Trophoblast cell (in vitro differentiated cells and primary cell): Measurements from ENCODE around the gene CCDC146.
"Not testable (repeated sequence)": the region's sequence is repeated elsewhere in the genome, so short reads cannot be mapped to it uniquely, and the experiment has no call there.

Experiments used
- DNase-seq, 2 donors: peaks; one replicate each; pipeline ENCODE4 v3.0.0-alpha.2; 2016
- H2AFZ ChIP-seq: 2 replicates; pipeline ENCODE4 v1.6.1; 2013; ENCODE audit warnings: low read length, moderate library complexity, mild to moderate bottlenecking; ENCODE audit not compliant: insufficient read depth, poor library complexity
- H2AK5ac ChIP-seq: 2 replicates; pipeline ENCODE4 v1.6.1; 2013; ENCODE audit warnings: mild to moderate bottlenecking, low read length
- H2BK120ac ChIP-seq: 2 replicates; pipeline ENCODE4 v1.6.1; 2013; ENCODE audit warnings: low read length, mild to moderate bottlenecking, moderate library complexity; ENCODE audit not compliant: insufficient read depth, poor library complexity
- H2BK12ac ChIP-seq: 2 replicates; pipeline ENCODE4 v1.6.1; 2013; ENCODE audit warnings: mild to moderate bottlenecking, low read length, moderate library complexity
- H2BK5ac ChIP-seq: 2 replicates; pipeline ENCODE4 v1.6.1; 2013; ENCODE audit warnings: low read length, low read depth, moderate library complexity, mild to moderate bottlenecking; ENCODE audit not compliant: poor library complexity
- H3K14ac ChIP-seq: 2 replicates; pipeline ENCODE4 v1.6.1; 2013; ENCODE audit warnings: mild to moderate bottlenecking, low read length
- H3K18ac ChIP-seq: 2 replicates; pipeline ENCODE4 v1.6.1; 2013; ENCODE audit warnings: mild to moderate bottlenecking, low read length
- H3K23ac ChIP-seq: 2 replicates; pipeline ENCODE4 v1.6.1; 2013; ENCODE audit warnings: low read length
- H3K27ac ChIP-seq: 2 replicates; pipeline ENCODE4 v1.5.1; 2013; ENCODE audit warnings: low read depth, mild to moderate bottlenecking, inconsistent platforms, low read length, moderate library complexity
- H3K27me3 ChIP-seq: 2 replicates; pipeline ENCODE4 v1.6.1; 2013; ENCODE audit warnings: inconsistent platforms, mild to moderate bottlenecking, low read length, moderate library complexity; ENCODE audit not compliant: insufficient read depth
- H3K36me3 ChIP-seq, 2 experiments: 1 replicate in 1 of 2; 2 replicates in 1 of 2; pipeline ENCODE4 v1.6.1; 2013; ENCODE audit warnings: low read length in 2 of 2, mild to moderate bottlenecking in 2 of 2, moderate library complexity in 1 of 2; ENCODE audit not compliant: insufficient read depth in 2 of 2, control insufficient read depth in 1 of 2
- H3K4ac ChIP-seq: 2 replicates; pipeline ENCODE4 v1.6.1; 2013; ENCODE audit warnings: low read depth, mild to moderate bottlenecking, low read length, moderate library complexity
- H3K4me1 ChIP-seq, 2 experiments: 1 replicate in 1 of 2; 2 replicates in 1 of 2; pipeline ENCODE4 v1.6.1; 2013; ENCODE audit warnings: low read length in 2 of 2, mild to moderate bottlenecking in 2 of 2, moderate library complexity in 1 of 2; ENCODE audit not compliant: insufficient read depth in 2 of 2, control insufficient read depth in 1 of 2
- H3K4me2 ChIP-seq: 2 replicates; pipeline ENCODE4 v1.6.1; 2013; ENCODE audit warnings: inconsistent platforms, mild to moderate bottlenecking, low read length, moderate library complexity
- H3K4me3 ChIP-seq: 2 replicates; pipeline ENCODE4 v1.5.1; 2013; ENCODE audit warnings: mild to moderate bottlenecking, low read depth, low read length, inconsistent platforms
- H3K79me1 ChIP-seq: one replicate; pipeline ENCODE4 v1.6.1; 2013; ENCODE audit warnings: low read length
- H3K79me2 ChIP-seq: 2 replicates; pipeline ENCODE4 v1.6.1; 2013; ENCODE audit warnings: low read length, mild to moderate bottlenecking; ENCODE audit not compliant: control insufficient read depth, insufficient read depth, poor library complexity
- H3K9ac ChIP-seq: 2 replicates; pipeline ENCODE4 v1.6.1; 2013; ENCODE audit warnings: mild to moderate bottlenecking, low read length
- H3K9me3 ChIP-seq: 2 replicates; pipeline ENCODE4 v1.6.1; 2013; ENCODE audit warnings: low read depth, mild to moderate bottlenecking, control low read depth, inconsistent platforms, low read length; ENCODE audit not compliant: insufficient read depth
- H4K12ac ChIP-seq: 2 replicates; pipeline ENCODE4 v1.6.1; 2013; ENCODE audit warnings: low read depth, mild to moderate bottlenecking, low read length, moderate library complexity
- H4K8ac ChIP-seq: 2 replicates; pipeline ENCODE4 v1.6.1; 2013; ENCODE audit warnings: low read depth, mild to moderate bottlenecking, low read length, moderate library complexity
- H4K91ac ChIP-seq: one replicate; pipeline ENCODE4 v1.6.1; 2013; ENCODE audit warnings: low read depth, mild to moderate bottlenecking, low read length, moderate library complexity
- WGBS: extraction: QIAGEN DNeasy Blood & Tissue Kit; methylation state at CpG from one replicate; pipeline ENCODE4 v1.1.7; 2013; ENCODE audit warnings: missing lambda C conversion rate; ENCODE audit not compliant: insufficient read length, insufficient coverage; ENCODE audit errors: extremely low coverage; 5-methylcytosine and 5-hydroxymethylcytosine counted together

CCDC146 gene

GRCh38 chr7:77157446-77157845, 35.0 kb downstream of the CCDC146 start:
- Histone ChIP-seq H3K4me2 (no peak overlapping the region), H2AFZ (no peak overlapping the region), H3K4me1 (no peaks in the 10 kb centered on the region), H4K8ac (no peak overlapping the region), H3K36me3 (no peaks in the 10 kb centered on the region), H4K91ac (no peak overlapping the region), H3K23ac (no peak overlapping the region), H3K27ac (no peak overlapping the region), H4K12ac (no peak overlapping the region), H3K14ac (no peak overlapping the region), H3K9ac (no peak overlapping the region), H3K9me3 (no peaks in the 10 kb centered on the region), H2BK12ac (no peak overlapping the region), H3K4ac (no peak overlapping the region), H3K27me3 (no peaks in the 10 kb centered on the region), H3K79me1 (no peaks in the 10 kb centered on the region), H2BK120ac (no peak overlapping the region), H2BK5ac (no peak overlapping the region), H3K18ac (no peak overlapping the region), H3K79me2 (no peaks in the 10 kb centered on the region), H2AK5ac (no peak overlapping the region), H3K4me3 (no peak overlapping the region)
- DNase-seq: no peak
- WGBS: no CpG with 5 or more reads among the region's 1 CpG

GRCh38 chr7:77171073-77171472, 48.7 kb downstream of the CCDC146 start:
- H3K14ac ChIP-seq, H4K12ac ChIP-seq, H3K18ac ChIP-seq, DNase-seq, H3K79me1 ChIP-seq, H4K91ac ChIP-seq, H3K4me2 ChIP-seq, H2AFZ ChIP-seq, H4K8ac ChIP-seq, H3K4me1 ChIP-seq, H3K27me3 ChIP-seq, H3K9ac ChIP-seq, H3K27ac ChIP-seq, H3K9me3 ChIP-seq, H2BK12ac ChIP-seq, H3K4ac ChIP-seq, H2AK5ac ChIP-seq, H2BK120ac ChIP-seq, H3K79me2 ChIP-seq, H3K23ac ChIP-seq, H3K36me3 ChIP-seq, H3K4me3 ChIP-seq, H2BK5ac ChIP-seq: not testable (repeated sequence)
- no CpG with 5 or more reads among the region's 4 CpGs for WGBS

GRCh38 chr7:77172437-77173172, 50.2 kb downstream of the CCDC146 start:
- not testable (repeated sequence) for H2BK5ac ChIP-seq, H3K27me3 ChIP-seq, H2BK12ac ChIP-seq, H3K79me2 ChIP-seq, H3K4me2 ChIP-seq, H4K8ac ChIP-seq, DNase-seq, H2BK120ac ChIP-seq, H3K23ac ChIP-seq, H3K9me3 ChIP-seq, H3K79me1 ChIP-seq, H3K4me1 ChIP-seq, H2AK5ac ChIP-seq, H2AFZ ChIP-seq, H4K91ac ChIP-seq, H3K27ac ChIP-seq, H3K18ac ChIP-seq, H3K14ac ChIP-seq, H3K9ac ChIP-seq, H3K36me3 ChIP-seq, H3K4ac ChIP-seq, H3K4me3 ChIP-seq, H4K12ac ChIP-seq
- no CpG with 5 or more reads among the region's 6 CpGs for WGBS

- H3K4ac ChIP-seq, DNase-seq, H4K12ac ChIP-seq, H3K79me1 ChIP-seq, H2AK5ac ChIP-seq, H2BK12ac ChIP-seq, H3K36me3 ChIP-seq, H3K9me3 ChIP-seq, H4K8ac ChIP-seq, H3K18ac ChIP-seq, H4K91ac ChIP-seq, H3K23ac ChIP-seq, H3K27ac ChIP-seq, H2BK5ac ChIP-seq, H2BK120ac ChIP-seq, H3K4me2 ChIP-seq, H3K14ac ChIP-seq, H3K9ac ChIP-seq, H2AFZ ChIP-seq, H3K79me2 ChIP-seq, H3K4me1 ChIP-seq, H3K27me3 ChIP-seq, H3K4me3 ChIP-seq: not testable (repeated sequence)
- WGBS: no CpG with 5 or more reads among the region's 4 CpGs
These were observed 52.0 kb downstream of the CCDC146 start for GRCh38 chr7:77174418-77174817.
